DOHH2 (cell line): ENCODE data around the gene SUFU.

Source experiments
- EZH2phosphoT487 ChIP-seq: fragments of 200-600 bp; sonication (generic); IDR thresholded peaks from 2 replicates; pipeline ENCODE4 v1.6.1; 2017; ENCODE audit warnings: borderline replicate concordance, mild to moderate bottlenecking, antibody characterized with exemption, low read length, moderate library complexity, mixed read lengths
- TF ChIP-seq, protein P1 (sequence below): fragments of 200-600 bp; sonication (generic); IDR thresholded peaks from one replicate; pipeline ENCODE4 v1.5.1; 2014; ENCODE audit warnings: antibody characterized with exemption, mild to moderate bottlenecking, low read depth, low read length; ENCODE audit not compliant: poor library complexity, severe bottlenecking

DNA sequence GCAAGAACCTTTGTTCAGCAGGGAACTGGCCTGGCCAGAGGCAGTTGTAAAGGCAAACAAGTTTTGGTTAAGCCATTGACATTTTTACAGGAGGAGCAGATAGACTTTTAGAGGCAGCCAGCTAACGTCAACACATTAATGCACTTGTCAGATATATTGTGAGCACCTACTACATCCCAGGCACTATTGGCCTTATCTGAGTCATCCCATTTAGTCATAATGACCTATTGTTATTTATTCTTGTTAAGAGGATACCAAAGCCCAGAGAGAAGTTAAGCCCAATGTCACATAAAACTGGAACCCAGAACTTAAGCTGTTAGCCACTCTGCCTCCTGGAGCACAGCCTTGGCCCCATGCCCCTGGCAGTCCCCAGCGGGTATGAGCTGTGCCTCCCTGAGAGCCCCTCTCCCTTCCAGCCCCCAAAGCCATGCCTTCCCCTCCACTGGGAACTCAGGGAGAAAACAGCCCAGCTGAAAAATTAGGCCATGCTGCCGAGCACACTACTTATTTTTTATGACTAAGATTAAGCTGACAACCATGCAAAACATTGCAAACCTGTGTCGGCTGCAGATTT is 107.8 kb downstream of the SUFU start:
- TF ChIP-seq, protein P1, sequence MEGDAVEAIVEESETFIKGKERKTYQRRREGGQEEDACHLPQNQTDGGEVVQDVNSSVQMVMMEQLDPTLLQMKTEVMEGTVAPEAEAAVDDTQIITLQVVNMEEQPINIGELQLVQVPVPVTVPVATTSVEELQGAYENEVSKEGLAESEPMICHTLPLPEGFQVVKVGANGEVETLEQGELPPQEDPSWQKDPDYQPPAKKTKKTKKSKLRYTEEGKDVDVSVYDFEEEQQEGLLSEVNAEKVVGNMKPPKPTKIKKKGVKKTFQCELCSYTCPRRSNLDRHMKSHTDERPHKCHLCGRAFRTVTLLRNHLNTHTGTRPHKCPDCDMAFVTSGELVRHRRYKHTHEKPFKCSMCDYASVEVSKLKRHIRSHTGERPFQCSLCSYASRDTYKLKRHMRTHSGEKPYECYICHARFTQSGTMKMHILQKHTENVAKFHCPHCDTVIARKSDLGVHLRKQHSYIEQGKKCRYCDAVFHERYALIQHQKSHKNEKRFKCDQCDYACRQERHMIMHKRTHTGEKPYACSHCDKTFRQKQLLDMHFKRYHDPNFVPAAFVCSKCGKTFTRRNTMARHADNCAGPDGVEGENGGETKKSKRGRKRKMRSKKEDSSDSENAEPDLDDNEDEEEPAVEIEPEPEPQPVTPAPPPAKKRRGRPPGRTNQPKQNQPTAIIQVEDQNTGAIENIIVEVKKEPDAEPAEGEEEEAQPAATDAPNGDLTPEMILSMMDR: no peak
- TF ChIP-seq EZH2phosphoT487: no peak
